Fibroblast of skin of left quadriceps (primary cell): ENCODE results near the gene ADRM1.

Source experiments
- DNase-seq, 2 experiments: peaks; one replicate each; pipeline ENCODE4 v3.0.0-alpha.2; 2013; ENCODE audit warnings: low read depth in 2 of 2

Gene ADRM1

GRCh38 chr20:62281161-62281933 lies 21.4 kb upstream of the ADRM1 start:
- DNase-seq: no peak

GRCh38 chr20:62282103-62282502 lies 20.7 kb upstream of the ADRM1 start:
- DNase-seq: no peak

- no peak for DNase-seq
Measured at GRCh38 chr20:62282877-62283503, 19.8 kb upstream of the ADRM1 start.

GRCh38 chr20:62284448-62284847 lies 18.3 kb upstream of the ADRM1 start:
- DNase-seq: no peak

- DNase-seq: no peak
Measured at GRCh38 chr20:62285151-62285550, 17.6 kb upstream of the ADRM1 start.

- DNase-seq: no peak
Measured at GRCh38 chr20:62285722-62286121, 17.1 kb upstream of the ADRM1 start.

GRCh38 chr20:62286493-62287064 lies 16.2 kb upstream of the ADRM1 start:
- DNase-seq: no peak

GRCh38 chr20:62287129-62287528 lies 15.7 kb upstream of the ADRM1 start:
- no peak for DNase-seq

- DNase-seq: no peak
Measured at GRCh38 chr20:62287759-62288534, 14.8 kb upstream of the ADRM1 start.

GRCh38 chr20:62288535-62289105 lies 14.2 kb upstream of the ADRM1 start:
- DNase-seq: no peak

- no peak for DNase-seq
Measured at GRCh38 chr20:62289131-62289530, 13.7 kb upstream of the ADRM1 start.

GRCh38 chr20:62289898-62290297 lies 12.9 kb upstream of the ADRM1 start:
- DNase-seq: no peak

- DNase-seq: no peak
Measured at GRCh38 chr20:62291251-62292066, 11.3 kb upstream of the ADRM1 start.

- DNase-seq: no peak
Measured at GRCh38 chr20:62292108-62292507, 10.7 kb upstream of the ADRM1 start.

- DNase-seq: no peak
Measured at GRCh38 chr20:62293111-62293784, 9.5 kb upstream of the ADRM1 start.

GRCh38 chr20:62293946-62294345 lies 8.9 kb upstream of the ADRM1 start:
- DNase-seq: no peak

- no peak for DNase-seq
Measured at GRCh38 chr20:62294516-62294915, 8.3 kb upstream of the ADRM1 start.

- DNase-seq: no peak
Measured at GRCh38 chr20:62296724-62297448, 5.9 kb upstream of the ADRM1 start.

- DNase-seq: no peak
Measured at GRCh38 chr20:62297449-62298227, 5.2 kb upstream of the ADRM1 start.
